ENCODE results near the gene TM6SF1.
"Not testable (repeated sequence)": the region's sequence is repeated elsewhere in the genome, so short reads cannot be mapped to it uniquely, and the experiment has no call there.

The TM6SF1 gene

GRCh38 chr15:83106994-83107840 is at the start of gene TM6SF1:
Gene TM6SF1 (plus strand): TSS chr15:83107645. CDS start chr15:83107681, 36 bp downstream.
- DNase-seq (ENCODE audit: low spot score): no peak

- DNase-seq (ENCODE audit: low spot score): no peak
Observed at GRCh38 chr15:83057696-83058376, 49.6 kb upstream of the TM6SF1 start.

GRCh38 chr15:83061680-83062079 is 45.8 kb upstream of the TM6SF1 start:
- DNase-seq (ENCODE audit: low spot score): no peak

- DNase-seq (ENCODE audit: low spot score): no peak
Observed at GRCh38 chr15:83062768-83063180, 44.7 kb upstream of the TM6SF1 start.

- DNase-seq (ENCODE audit: low spot score): no peak
Observed at GRCh38 chr15:83063551-83063950, 43.9 kb upstream of the TM6SF1 start.

GRCh38 chr15:83064859-83065258 is 42.6 kb upstream of the TM6SF1 start:
- DNase-seq (ENCODE audit: low spot score): peak; percentile 6

GRCh38 chr15:83065431-83065830 is 42.0 kb upstream of the TM6SF1 start:
- DNase-seq (ENCODE audit: low spot score): no peak

- DNase-seq (ENCODE audit: low spot score): peak; percentile 9
Observed at GRCh38 chr15:83066034-83066733, 41.3 kb upstream of the TM6SF1 start.

GRCh38 chr15:83066734-83067637 is 40.5 kb upstream of the TM6SF1 start, which contains the start of gene BTBD1:
Gene BTBD1 (minus strand): TSS chr15:83067252. CDS start chr15:83067151, 101 bp downstream.
- DNase-seq (ENCODE audit: low spot score): peak; percentile 90

- DNase-seq (ENCODE audit: low spot score): no peak
Observed at GRCh38 chr15:83067638-83067962, 39.8 kb upstream of the TM6SF1 start.

GRCh38 chr15:83068054-83068453 is 39.4 kb upstream of the TM6SF1 start:
- no peak for DNase-seq (ENCODE audit: low spot score)

- peak; percentile 68 for DNase-seq (ENCODE audit: low spot score)
Observed at GRCh38 chr15:83069211-83069642, 38.2 kb upstream of the TM6SF1 start.

GRCh38 chr15:83077491-83078230 is 29.8 kb upstream of the TM6SF1 start:
- DNase-seq (ENCODE audit: low spot score): no peak

- no peak for DNase-seq (ENCODE audit: low spot score)
Observed at GRCh38 chr15:83078712-83079111, 28.7 kb upstream of the TM6SF1 start.

GRCh38 chr15:83081256-83082014 is 26.0 kb upstream of the TM6SF1 start:
- no peak for DNase-seq (ENCODE audit: low spot score)

GRCh38 chr15:83082730-83083386 is 24.6 kb upstream of the TM6SF1 start:
- DNase-seq (ENCODE audit: low spot score): no peak

- DNase-seq (ENCODE audit: low spot score): not testable (repeated sequence)
Observed at GRCh38 chr15:83085461-83085860, 22.0 kb upstream of the TM6SF1 start.

- DNase-seq (ENCODE audit: low spot score): not testable (repeated sequence)
Observed at GRCh38 chr15:83085864-83086552, 21.4 kb upstream of the TM6SF1 start.

GRCh38 chr15:83087576-83087975 is 19.9 kb upstream of the TM6SF1 start:
- no peak for DNase-seq (ENCODE audit: low spot score)
